Keratinocyte (primary cell): Measurements from ENCODE around the gene SCD5.

ENCODE experiments used
- CTCF ChIP-seq, 3 experiments: IDR thresholded peaks in 1 of 3; conservative IDR thresholded peaks in 1 of 3; optimal IDR thresholded peaks in 1 of 3; 2 replicates in 2 of 3; 3 replicates in 1 of 3; pipeline versions ENCODE3 to v1.5.1; 2011; ENCODE audit warnings: low read length in 3 of 3, mild to moderate bottlenecking in 3 of 3, moderate library complexity in 2 of 3, control low read depth in 1 of 3, inconsistent platforms in 1 of 3; ENCODE audit not compliant: insufficient read depth in 2 of 3; ENCODE audit errors: extremely low read depth in 1 of 3
- EZH2 ChIP-seq: IDR thresholded peaks from one replicate; pipeline ENCODE4 v1.6.1; 2012; ENCODE audit warnings: inconsistent platforms, mild to moderate bottlenecking, low read length, moderate library complexity

GRCh38 chr4:82623121-82623683 is 175.4 kb downstream of the SCD5 start:
- TF ChIP-seq EZH2 = no peak
- no peak for TF ChIP-seq CTCF (optimal IDR thresholded peaks at IDR 0.05 in 1 of 3, IDR thresholded peaks at IDR 0.05 in 1 of 3, conservative IDR thresholded peaks at IDR 0.05 in 1 of 3; ENCODE audit: extremely low read depth in 1 of 3, insufficient read depth in 2 of 3, low read length in 3 of 3)
